RPMI8226 (cell line): Measurements from ENCODE around the gene ACOT2.
A peak's percentile ranks its signal among the peaks of the same experiment; 100 is the strongest.
"Not testable (repeated sequence)": the region's sequence is repeated elsewhere in the genome, so short reads cannot be mapped to it uniquely, and the experiment has no call there.

Source experiments
- DNase-seq: peaks from one replicate; pipeline ENCODE4 v3.0.0-alpha.2; 2015

Gene ACOT2

GRCh38 chr14:73569185-73569958, at the start of gene ACOT2:
Gene ACOT2 (plus strand): TSS chr14:73569213. CDS start chr14:73569241, 28 bp downstream.
- peak; percentile 41 for DNase-seq

DNA sequence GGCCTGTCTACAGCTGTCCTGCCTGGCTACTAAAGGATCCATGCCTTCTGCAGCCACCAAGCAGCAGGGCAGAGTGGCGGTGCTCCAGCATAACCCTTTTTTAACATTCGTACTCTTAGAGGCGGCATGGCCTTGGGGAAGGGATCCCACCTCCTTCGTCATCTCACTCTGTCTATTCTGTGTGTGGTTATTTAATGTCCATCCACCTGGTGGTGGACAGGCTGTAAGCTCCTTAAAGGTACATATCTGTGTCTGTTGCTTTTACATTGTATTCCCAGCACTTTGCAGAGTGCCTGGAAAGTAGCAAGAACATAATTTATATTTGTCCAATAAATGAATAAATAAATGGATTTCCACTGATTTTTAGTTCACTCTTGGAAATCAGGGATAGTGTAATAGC, 47.8 kb upstream of the ACOT2 start:
- no peak for DNase-seq

DNA sequence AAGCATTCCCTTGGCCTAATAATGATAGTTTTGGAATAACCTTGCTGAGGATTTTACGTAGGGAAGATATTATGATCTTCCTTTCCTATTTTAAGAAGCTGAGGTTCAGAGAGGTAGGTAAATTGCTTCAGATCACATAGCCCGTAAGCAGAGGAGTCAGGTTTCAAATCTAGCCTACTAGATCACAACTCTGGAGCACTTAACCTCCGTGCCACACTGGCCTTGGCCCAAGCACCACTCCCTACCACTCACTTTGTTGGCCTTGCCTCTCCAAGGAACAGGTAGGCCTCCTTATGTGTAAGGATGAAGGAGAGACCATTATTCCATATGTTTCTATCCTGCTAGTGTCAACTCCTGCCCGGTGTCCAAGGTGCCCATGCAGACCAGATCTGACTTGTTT, 44.5 kb upstream of the ACOT2 start:
- DNase-seq = no peak

- no peak for DNase-seq
Measured at GRCh38 chr14:73526036-73526984, 42.7 kb upstream of the ACOT2 start.

- not testable (repeated sequence) for DNase-seq
Measured at GRCh38 chr14:73529356-73529755, 39.7 kb upstream of the ACOT2 start.

- not testable (repeated sequence) for DNase-seq
Measured at GRCh38 chr14:73531971-73532370, 37.0 kb upstream of the ACOT2 start.

- not testable (repeated sequence) for DNase-seq
Measured at GRCh38 chr14:73537244-73538045, 31.6 kb upstream of the ACOT2 start.

GRCh38 chr14:73539017-73539416, 30.0 kb upstream of the ACOT2 start:
- DNase-seq = not testable (repeated sequence)

GRCh38 chr14:73542961-73543360, 26.1 kb upstream of the ACOT2 start:
- DNase-seq = not testable (repeated sequence)

- DNase-seq = not testable (repeated sequence)
Measured at GRCh38 chr14:73545353-73545752, 23.7 kb upstream of the ACOT2 start.

DNA sequence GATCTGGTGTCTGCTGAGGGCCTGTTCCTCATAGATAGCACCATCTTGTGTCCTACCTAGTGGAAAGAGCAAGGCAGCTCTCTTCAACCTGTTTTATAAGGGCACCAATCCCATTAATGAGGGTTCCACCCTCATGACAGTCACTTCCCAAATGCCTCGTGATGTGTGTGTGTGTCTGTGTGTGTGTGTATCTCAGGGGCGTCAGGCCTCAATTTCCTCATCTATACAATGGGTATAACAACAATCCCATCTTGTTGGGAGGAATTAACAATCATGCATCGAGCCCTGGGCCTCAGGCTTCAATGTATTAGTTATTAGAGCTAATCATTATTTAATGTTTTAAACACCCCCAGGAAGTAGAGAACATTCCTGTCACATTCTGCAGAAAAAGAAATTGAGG, 19.9 kb upstream of the ACOT2 start:
- not testable (repeated sequence) for DNase-seq

DNA sequence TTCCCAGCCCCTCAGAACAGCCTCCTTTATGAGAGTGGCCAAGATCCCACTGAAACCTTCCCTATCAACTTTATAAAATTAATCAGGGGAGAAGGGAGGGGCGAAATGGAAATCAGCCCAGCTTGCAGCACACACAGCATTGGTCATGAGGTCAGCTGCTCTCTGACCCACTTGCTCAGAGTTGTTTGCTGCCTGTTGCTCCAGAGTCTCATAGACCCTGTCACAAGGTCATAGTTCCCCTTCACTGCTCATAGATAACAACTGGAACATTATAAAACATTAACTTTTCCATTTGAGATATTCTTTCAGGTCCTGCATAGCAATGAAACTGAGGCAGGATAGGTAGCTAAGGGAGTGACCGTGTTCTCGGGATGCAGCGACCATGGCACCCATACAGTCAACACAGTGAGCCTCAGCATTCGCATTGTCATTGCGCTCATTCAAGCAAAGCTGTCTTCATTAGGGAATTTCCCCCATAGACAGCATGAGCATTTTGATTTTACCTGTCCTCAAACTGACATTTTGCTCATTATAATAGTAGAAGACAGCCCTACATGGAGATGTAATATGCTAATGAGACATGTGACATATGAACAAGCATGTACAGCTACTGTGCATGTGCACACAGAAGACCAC, 19.0 kb upstream of the ACOT2 start:
- DNase-seq = not testable (repeated sequence)

DNA sequence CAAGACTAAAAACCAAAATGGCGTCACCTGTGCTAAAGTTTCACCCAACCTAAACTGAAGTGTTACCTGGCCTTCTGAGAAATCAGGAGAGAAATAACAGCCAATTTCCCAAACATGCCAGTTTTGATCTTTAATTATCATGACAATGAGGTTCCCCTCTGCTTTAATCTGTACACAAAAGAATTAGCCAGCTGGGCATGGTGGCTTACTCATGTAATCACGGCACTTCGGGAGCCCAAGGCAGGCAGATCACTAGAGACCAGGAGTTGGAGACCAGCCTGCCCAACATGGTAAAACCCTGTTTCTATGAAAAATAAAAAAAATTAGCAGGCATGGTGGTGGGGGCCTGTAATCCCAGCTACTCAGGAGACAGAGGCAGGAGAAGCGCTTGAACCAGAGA, 15.2 kb upstream of the ACOT2 start:
- no peak for DNase-seq

DNA sequence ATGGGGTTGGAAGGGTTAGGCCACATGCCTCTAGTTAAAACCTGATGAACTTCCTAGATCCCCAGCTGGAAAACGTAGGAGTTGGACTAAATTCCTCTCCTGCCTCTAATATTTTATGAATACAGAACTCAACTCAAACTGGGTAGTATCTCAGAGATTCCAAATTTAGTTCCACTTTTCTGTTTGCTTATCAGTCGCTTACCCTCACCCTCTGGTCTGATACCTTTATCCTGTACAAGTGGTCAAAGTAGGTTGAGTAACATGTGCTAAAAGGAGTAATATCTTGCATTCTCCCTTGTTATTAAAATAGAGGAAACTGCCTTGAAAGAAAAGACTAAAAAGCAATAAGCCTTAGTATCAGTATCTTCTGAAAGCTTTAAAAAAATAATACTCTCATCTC, 11.8 kb upstream of the ACOT2 start:
- not testable (repeated sequence) for DNase-seq

DNA sequence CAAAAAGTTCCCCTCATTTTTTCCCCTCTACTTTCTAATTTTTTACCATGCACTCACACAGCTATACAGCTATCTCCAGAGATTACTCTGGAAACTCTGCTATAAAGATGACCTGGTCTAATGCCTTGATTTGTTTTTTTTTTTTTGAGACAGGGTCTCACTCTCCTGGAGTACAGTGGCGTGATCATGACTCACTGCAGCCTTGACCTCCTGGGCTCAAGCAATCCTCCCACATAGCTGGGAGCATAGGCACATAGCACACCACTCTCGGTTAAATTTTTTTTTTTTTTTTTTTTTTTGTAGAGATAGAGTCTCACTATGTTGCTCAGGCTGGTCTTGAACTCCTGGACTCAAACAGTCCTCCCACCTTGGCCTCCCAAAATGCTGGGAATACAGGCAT, 10.8 kb upstream of the ACOT2 start:
- DNase-seq = not testable (repeated sequence)

DNA sequence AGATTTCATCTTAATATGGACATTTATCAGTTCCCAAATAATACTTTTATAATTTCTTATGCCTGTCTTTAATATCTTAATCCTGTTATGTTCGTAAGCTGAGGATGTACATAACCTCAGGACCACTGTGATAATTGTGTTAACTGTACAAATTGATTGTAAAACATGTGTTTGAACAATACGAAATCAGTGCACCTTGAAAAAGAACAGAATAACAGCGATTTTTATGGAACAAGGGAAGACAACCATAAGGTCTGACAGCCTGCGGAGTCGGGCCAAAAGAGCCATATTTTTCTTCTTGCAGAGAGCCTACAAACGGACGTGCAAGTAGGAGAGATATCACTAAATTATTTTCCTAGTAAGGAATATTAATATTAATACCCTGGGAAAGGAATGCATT, 6.8 kb upstream of the ACOT2 start:
- not testable (repeated sequence) for DNase-seq

DNA sequence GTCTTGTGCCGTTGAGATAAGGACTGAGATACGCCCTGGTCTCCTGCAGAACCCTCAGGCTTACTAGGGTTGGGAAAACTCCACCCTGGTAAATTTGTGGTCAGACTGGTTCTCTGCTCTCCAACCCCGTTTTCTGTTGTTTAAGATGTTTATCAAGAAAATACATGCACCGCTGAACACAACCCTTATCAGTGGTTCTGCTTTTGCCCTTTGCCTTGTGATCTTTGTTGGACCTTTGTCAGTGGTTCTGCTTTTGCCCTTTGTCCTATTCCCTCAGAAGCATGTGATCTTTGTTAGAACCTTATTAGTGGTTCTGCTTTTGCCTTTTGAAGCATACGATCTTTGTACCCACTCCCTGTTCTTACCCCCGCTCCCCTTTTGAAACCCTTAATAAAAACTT, 6.3 kb upstream of the ACOT2 start:
- DNase-seq = not testable (repeated sequence)

DNA sequence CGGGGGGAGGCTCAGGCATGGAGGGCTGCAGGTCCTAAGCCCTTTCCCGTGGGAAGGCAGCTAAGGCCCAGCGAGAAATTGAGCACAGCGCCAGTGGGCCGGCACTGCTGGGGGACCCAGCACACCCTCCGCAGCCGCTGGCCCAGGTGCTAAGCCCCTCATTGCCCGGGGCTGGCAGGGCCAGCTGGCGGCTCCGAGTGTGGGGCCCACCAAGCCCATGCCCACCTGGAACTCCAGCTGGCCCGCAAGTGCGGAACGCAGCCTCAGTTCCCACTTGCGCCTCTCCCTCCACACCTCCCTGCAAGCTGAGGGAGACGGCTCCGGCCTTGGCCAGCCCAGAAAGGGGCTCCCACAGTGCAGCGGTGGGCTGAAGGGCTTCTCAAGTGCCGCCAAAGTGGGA, 2.6 kb upstream of the ACOT2 start:
- not testable (repeated sequence) for DNase-seq

GRCh38 chr14:73566935-73567334, 2.1 kb upstream of the ACOT2 start:
- not testable (repeated sequence) for DNase-seq

- no peak for DNase-seq
Measured at GRCh38 chr14:73567358-73567757, 1.7 kb upstream of the ACOT2 start.

GRCh38 chr14:73567951-73568885, 795 bp upstream of the ACOT2 start:
- DNase-seq = no peak
